Kidney capillary endothelial cell (primary cell): Measurements from ENCODE around the gene PHOX2B.

Experiments
- DNase-seq: peaks from one replicate; pipeline ENCODE4 v3.0.0-alpha.2; 2018; ENCODE audit warnings: low spot score

Gene PHOX2B

GRCh38 chr4:41748571-41749475 is at the start of gene PHOX2B:
TSS of gene PHOX2B (minus strand) at chr4:41748725. CDS start at chr4:41748610, 115 bp downstream.
- no peak for DNase-seq

- no peak for DNase-seq
These were observed 48.7 kb upstream of the PHOX2B start for GRCh38 chr4:41797260-41797659.

- no peak for DNase-seq
These were observed 48.2 kb upstream of the PHOX2B start for GRCh38 chr4:41796545-41797210.

GRCh38 chr4:41795796-41796385 is 47.4 kb upstream of the PHOX2B start:
- DNase-seq: no peak

- DNase-seq: no peak
These were observed 43.6 kb upstream of the PHOX2B start for GRCh38 chr4:41792166-41792565.

GRCh38 chr4:41791557-41791956 is 43.0 kb upstream of the PHOX2B start:
- DNase-seq: no peak

GRCh38 chr4:41787931-41788330 is 39.4 kb upstream of the PHOX2B start:
- no peak for DNase-seq

GRCh38 chr4:41785665-41786064 is 37.1 kb upstream of the PHOX2B start:
- no peak for DNase-seq

GRCh38 chr4:41784191-41784979 is 35.9 kb upstream of the PHOX2B start:
- no peak for DNase-seq

- no peak for DNase-seq
These were observed 27.9 kb upstream of the PHOX2B start for GRCh38 chr4:41776466-41776865.

GRCh38 chr4:41763729-41764128 is 15.2 kb upstream of the PHOX2B start:
- no peak for DNase-seq

GRCh38 chr4:41758884-41759283 is 10.4 kb upstream of the PHOX2B start:
- no peak for DNase-seq

- peak; percentile 53 for DNase-seq
These were observed 9.1 kb upstream of the PHOX2B start for GRCh38 chr4:41757521-41758156.

- DNase-seq: no peak
These were observed 5.4 kb upstream of the PHOX2B start for GRCh38 chr4:41753942-41754341.

GRCh38 chr4:41752081-41752836 is 3.7 kb upstream of the PHOX2B start:
- DNase-seq: no peak

GRCh38 chr4:41751449-41752061 is 3.0 kb upstream of the PHOX2B start:
- DNase-seq: no peak

- DNase-seq: no peak
These were observed 2.3 kb upstream of the PHOX2B start for GRCh38 chr4:41750626-41751448.

GRCh38 chr4:41750121-41750625 is 1.6 kb upstream of the PHOX2B start:
- DNase-seq: no peak

- DNase-seq: no peak
These were observed 1.1 kb upstream of the PHOX2B start for GRCh38 chr4:41749631-41750039.
